Nucleus accumbens (tissue), 56 donors: ENCODE results near the gene AGFG1.
"Not testable (repeated sequence)": the region's sequence is repeated elsewhere in the genome, so short reads cannot be mapped to it uniquely, and the experiment has no call there.

ENCODE experiments used
- DNase-seq, 56 donors: peaks; one replicate each; lab custom pipeline; 2025; lab: John Stamatoyannopoulos, UW

The AGFG1 gene

DNA sequence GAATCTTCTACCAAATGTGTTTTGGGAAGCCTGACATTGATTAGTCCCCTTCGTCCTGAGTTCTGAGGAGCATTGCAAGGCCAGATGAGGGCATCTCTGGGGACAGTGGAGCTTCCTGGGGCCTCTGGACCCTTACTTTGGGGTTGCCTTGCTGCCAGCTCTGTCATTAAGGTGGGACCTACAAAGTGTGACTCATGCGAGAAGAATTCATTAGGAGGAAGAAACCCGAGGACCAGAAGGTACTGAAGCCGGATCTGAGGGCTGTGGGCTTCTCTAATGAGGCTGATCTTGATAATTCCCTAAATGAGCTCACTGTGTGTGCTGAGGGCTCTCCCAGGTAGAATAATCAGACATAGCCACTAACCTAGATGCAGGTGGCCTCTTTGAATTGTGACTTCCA, 126.0 kb downstream of the AGFG1 start:
- no peak for DNase-seq

DNA sequence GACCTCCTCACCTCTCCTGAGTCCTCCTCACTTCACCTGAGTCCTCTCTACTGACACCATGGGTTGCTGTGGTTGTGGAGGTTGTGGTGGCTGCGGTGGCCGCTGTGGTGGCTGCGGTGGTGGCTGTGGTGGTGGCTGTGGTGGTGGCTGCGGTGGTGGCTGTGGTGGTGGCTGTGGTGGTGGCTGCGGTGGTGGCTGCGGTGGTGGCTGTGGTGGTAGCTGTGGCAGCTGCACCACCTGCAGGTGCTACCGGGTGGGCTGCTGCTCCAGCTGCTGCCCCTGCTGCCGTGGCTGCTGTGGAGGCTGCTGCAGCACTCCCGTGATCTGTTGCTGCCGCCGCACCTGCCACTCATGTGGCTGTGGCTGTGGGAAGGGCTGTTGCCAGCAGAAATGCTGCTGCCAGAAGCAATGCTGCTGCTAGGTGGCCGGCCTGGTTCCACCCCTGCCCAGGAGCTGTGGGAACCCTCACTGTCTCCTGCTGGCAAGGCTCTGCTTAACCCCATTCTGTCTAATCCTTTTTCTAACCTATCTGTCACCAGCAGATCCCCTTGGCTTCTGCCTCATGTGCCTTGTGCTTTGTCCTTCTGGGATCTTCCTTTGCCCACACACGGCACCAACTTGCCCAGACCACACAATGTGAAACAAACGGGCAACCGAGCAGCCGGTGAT, 127.0 kb downstream of the AGFG1 start, which contains the start of gene SCYGR2:
SCYGR2 (plus strand) TSS at position 59 of the 669 bp plus-strand sequence; CDS start at position 59, 0 bp downstream.
- DNase-seq = not testable (repeated sequence)

DNA sequence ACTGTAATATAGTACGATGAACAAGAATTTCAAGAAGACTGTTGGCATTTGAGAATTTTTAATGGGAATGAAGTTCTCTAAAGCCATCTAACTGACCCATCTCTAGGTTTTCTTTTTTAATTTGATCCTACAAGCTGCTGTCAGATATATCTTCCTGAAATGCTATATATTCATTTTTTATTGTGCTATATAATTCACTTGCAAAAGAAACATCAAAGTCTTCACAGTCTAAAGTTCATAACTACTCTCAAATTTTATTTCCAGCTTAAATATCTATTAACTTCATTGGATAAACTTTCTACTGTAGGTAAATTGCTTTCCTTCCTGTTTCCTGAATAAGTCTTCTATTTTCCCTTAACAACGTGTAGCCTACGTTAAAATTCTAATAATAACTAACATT, 130.4 kb downstream of the AGFG1 start:
- no peak for DNase-seq

DNA sequence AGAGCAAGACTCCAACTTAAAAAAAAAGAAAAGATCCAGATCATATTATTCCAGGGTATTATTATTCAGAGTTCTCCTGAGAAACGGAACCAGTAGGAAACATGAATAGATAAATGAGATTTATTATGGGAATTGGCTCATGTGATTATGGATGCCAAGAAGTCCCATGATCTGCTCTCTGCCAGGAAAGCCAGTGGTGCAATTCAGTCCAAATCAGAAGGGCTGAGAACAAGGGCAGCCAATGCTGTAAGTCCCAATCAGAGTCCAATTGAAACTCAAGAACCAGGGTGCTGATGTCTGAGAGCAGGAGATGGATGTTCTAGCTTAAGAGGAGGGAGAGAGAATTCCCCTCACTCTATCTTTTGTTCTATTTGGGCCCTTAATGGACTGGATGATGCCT, 134.5 kb downstream of the AGFG1 start:
- DNase-seq = no peak

DNA sequence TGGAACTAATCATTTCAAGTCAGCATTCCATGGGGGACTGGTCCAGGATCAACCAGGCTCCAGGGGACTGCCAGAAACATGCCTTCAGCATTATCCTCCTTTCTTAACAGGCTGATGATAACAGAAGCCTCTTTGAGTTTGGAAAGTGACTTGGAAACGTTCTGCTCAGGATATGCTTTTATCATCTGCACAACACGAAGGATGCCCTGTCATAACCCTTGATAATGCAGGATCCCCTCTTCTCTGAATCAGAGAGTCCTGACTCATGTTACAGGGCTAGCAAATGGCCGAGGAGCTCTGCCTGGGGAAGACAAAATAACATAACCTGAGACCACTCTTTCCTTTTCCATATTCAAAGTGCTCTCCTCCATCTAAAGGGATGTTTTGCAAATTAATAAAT, 136.0 kb downstream of the AGFG1 start:
- no peak for DNase-seq

DNA sequence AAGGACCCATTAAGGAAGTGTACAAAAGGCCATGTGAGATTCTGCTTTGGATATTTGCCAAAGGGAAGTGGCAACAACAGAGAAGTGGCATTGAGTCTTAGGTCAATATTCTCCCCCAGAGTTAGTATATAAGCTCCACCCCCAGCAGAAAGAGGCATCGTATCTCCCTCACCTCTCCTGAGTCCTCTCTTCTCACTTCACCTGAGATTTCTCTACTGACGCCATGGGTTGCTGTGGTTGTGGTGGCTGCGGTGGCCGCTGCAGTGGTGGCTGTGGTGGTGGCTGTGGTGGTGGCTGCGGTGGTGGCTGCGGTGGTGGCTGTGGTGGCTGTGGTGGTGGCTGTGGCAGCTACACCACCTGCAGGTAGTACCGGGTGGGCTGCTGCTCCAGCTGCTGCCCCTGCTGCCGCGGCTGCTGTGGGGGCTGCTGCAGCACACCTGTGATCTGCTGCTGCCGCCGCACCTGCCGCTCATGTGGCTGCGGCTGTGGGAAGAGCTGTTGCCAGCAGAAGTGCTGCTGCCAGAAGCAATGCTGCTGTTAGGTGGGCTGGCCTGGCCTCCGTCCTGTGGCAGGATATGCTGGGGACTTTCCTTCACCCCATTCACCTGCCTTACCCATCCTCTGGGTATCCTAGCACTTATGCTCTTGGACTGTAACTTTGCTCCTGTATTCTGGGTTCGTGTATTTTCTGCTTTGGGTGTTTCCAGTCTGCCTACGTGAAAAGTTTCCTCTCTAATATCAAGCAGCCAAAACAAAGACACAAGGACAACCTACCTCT, 136.8 kb downstream of the AGFG1 start:
- peak in 1 of 56 donors; percentile 9 for DNase-seq

DNA sequence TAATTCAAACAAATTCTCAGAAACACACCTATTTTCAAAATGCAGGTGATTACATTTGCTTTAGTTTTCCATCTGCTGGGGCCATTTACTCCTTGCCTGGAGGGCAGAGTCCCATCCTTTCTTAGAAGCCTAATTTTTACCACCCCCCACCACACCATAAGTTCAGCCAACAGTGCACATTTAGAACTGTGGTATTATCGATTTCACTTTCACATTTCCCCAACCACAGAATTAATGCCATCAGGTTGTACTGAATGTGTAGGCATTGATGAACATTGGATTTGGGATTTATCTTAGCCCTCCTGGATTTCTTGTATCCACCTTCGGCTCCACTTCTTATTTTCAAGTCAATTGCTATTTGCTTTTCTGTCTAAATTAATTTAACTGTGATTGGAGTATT, 138.2 kb downstream of the AGFG1 start:
- DNase-seq = no peak
